T-helper 1 cell treated with Interleukin-12 subunit alpha and Interleukin-12 subunit beta and Interleukin-4 antibody, amounts not matched to agents 30 μg/mL and 1 μg/mL, for 36 hours (primary cell): Measurements from ENCODE around the gene APBA2.

ENCODE experiments used
- H3K27ac Mint-ChIP-seq: one replicate; pipeline ENCODE4 v1.8.0; 2021; ENCODE audit warnings: mild to moderate bottlenecking, mixed read lengths
- H3K27me3 Mint-ChIP-seq: one replicate; pipeline ENCODE4 v1.8.0; 2021; ENCODE audit warnings: low read depth, mixed read lengths
- H3K36me3 Mint-ChIP-seq: one replicate; pipeline ENCODE4 v1.8.0; 2021; ENCODE audit warnings: low read depth, mixed read lengths
- H3K4me1 Mint-ChIP-seq: one replicate; pipeline ENCODE4 v1.8.0; 2021; ENCODE audit warnings: low read depth, mixed read lengths
- H3K4me3 Mint-ChIP-seq: one replicate; pipeline ENCODE4 v1.8.0; 2021; ENCODE audit warnings: mild to moderate bottlenecking, moderate library complexity, mixed read lengths
- H3K9me3 Mint-ChIP-seq: one replicate; pipeline ENCODE4 v1.8.0; 2021; ENCODE audit warnings: mixed read lengths

Gene APBA2

GRCh38 chr15:29135702-29136646 lies 250.2 kb downstream of the APBA2 start:
- Mint-ChIP-seq H3K9me3 (no peaks in the 10 kb centered on the region), H3K27me3 (peaks cover 13% of the 10 kb centered on the region), H3K4me1 (peaks cover 3% of the 10 kb centered on the region), H3K27ac (no peak overlapping the region), H3K4me3 (no peak overlapping the region), H3K36me3 (no peaks in the 10 kb centered on the region)

- Mint-ChIP-seq H3K9me3 (no peaks in the 10 kb centered on the region), H3K36me3 (no peaks in the 10 kb centered on the region), H3K4me3 (no peak overlapping the region), H3K4me1 (peaks cover 3% of the 10 kb centered on the region), H3K27me3 (peaks cover 13% of the 10 kb centered on the region), H3K27ac (no peak overlapping the region)
Measured at GRCh38 chr15:29138260-29138659, 252.5 kb downstream of the APBA2 start.

GRCh38 chr15:29139072-29139471 lies 253.3 kb downstream of the APBA2 start:
- H3K27ac Mint-ChIP-seq, result no peak overlapping the region
- H3K27me3 Mint-ChIP-seq, result peaks cover 13% of the 10 kb centered on the region
- no peaks in the 10 kb centered on the region for H3K9me3 Mint-ChIP-seq

GRCh38 chr15:29139540-29140459 lies 254.0 kb downstream of the APBA2 start:
- H3K36me3 Mint-ChIP-seq, result no peaks in the 10 kb centered on the region
- H3K4me3 Mint-ChIP-seq, result no peak overlapping the region
- no peaks in the 10 kb centered on the region for H3K9me3 Mint-ChIP-seq
- peaks cover 3% of the 10 kb centered on the region for H3K4me1 Mint-ChIP-seq
- peaks cover 13% of the 10 kb centered on the region for H3K27me3 Mint-ChIP-seq
- no peak overlapping the region for H3K27ac Mint-ChIP-seq

More at GRCh38 chr15:29139072-29139471, 253.3 kb downstream of the APBA2 start:
- no peak overlapping the region for H3K4me3 Mint-ChIP-seq
- H3K4me1 Mint-ChIP-seq, result peaks cover 3% of the 10 kb centered on the region
- no peaks in the 10 kb centered on the region for H3K36me3 Mint-ChIP-seq

GRCh38 chr15:29140475-29141307 lies 254.9 kb downstream of the APBA2 start:
- Mint-ChIP-seq H3K36me3 (no peaks in the 10 kb centered on the region), H3K27me3 (peaks cover 13% of the 10 kb centered on the region), H3K9me3 (no peaks in the 10 kb centered on the region), H3K4me3 (no peak overlapping the region), H3K27ac (no peak overlapping the region), H3K4me1 (peaks cover 3% of the 10 kb centered on the region)

- Mint-ChIP-seq H3K36me3 (no peaks in the 10 kb centered on the region), H3K27ac (no peak overlapping the region), H3K27me3 (peaks cover 13% of the 10 kb centered on the region), H3K9me3 (no peaks in the 10 kb centered on the region), H3K4me3 (no peak overlapping the region), H3K4me1 (peaks cover 3% of the 10 kb centered on the region)
Measured at GRCh38 chr15:29141308-29142128, 255.7 kb downstream of the APBA2 start.

GRCh38 chr15:29142129-29142747 lies 256.5 kb downstream of the APBA2 start:
- H3K9me3 Mint-ChIP-seq, result no peaks in the 10 kb centered on the region
- H3K27me3 Mint-ChIP-seq, result peaks cover 13% of the 10 kb centered on the region

GRCh38 chr15:29143293-29143692 lies 257.5 kb downstream of the APBA2 start:
- Mint-ChIP-seq H3K4me1 (peaks cover 3% of the 10 kb centered on the region), H3K27me3 (peaks cover 13% of the 10 kb centered on the region), H3K9me3 (no peaks in the 10 kb centered on the region), H3K27ac (no peak overlapping the region), H3K4me3 (no peak overlapping the region), H3K36me3 (no peaks in the 10 kb centered on the region)

More at GRCh38 chr15:29142129-29142747, 256.5 kb downstream of the APBA2 start:
- Mint-ChIP-seq H3K4me1 (peaks cover 3% of the 10 kb centered on the region), H3K27ac (no peak overlapping the region), H3K36me3 (no peaks in the 10 kb centered on the region), H3K4me3 (no peak overlapping the region)

GRCh38 chr15:29143909-29144635 lies 258.3 kb downstream of the APBA2 start:
- H3K27ac Mint-ChIP-seq, result no peak overlapping the region
- no peak overlapping the region for H3K4me3 Mint-ChIP-seq
- H3K36me3 Mint-ChIP-seq, result no peaks in the 10 kb centered on the region
- H3K4me1 Mint-ChIP-seq, result peaks cover 3% of the 10 kb centered on the region
- no peaks in the 10 kb centered on the region for H3K9me3 Mint-ChIP-seq
- peaks cover 13% of the 10 kb centered on the region for H3K27me3 Mint-ChIP-seq

GRCh38 chr15:29149738-29150075 lies 263.9 kb downstream of the APBA2 start:
- H3K9me3 Mint-ChIP-seq, result no peaks in the 10 kb centered on the region
- H3K4me1 Mint-ChIP-seq, result no peaks in the 10 kb centered on the region
- H3K36me3 Mint-ChIP-seq, result no peaks in the 10 kb centered on the region
- no peak overlapping the region for H3K4me3 Mint-ChIP-seq
- H3K27ac Mint-ChIP-seq, result no peak overlapping the region
- H3K27me3 Mint-ChIP-seq, result no peaks in the 10 kb centered on the region

- H3K36me3 Mint-ChIP-seq, result no peaks in the 10 kb centered on the region
- no peak overlapping the region for H3K4me3 Mint-ChIP-seq
- H3K9me3 Mint-ChIP-seq, result no peaks in the 10 kb centered on the region
- H3K4me1 Mint-ChIP-seq, result no peaks in the 10 kb centered on the region
- no peak overlapping the region for H3K27ac Mint-ChIP-seq
- no peaks in the 10 kb centered on the region for H3K27me3 Mint-ChIP-seq
Measured at GRCh38 chr15:29150515-29151483, 265.0 kb downstream of the APBA2 start.

- Mint-ChIP-seq H3K27me3 (peaks cover 2% of the 10 kb centered on the region), H3K36me3 (no peaks in the 10 kb centered on the region), H3K4me1 (no peaks in the 10 kb centered on the region), H3K4me3 (no peak overlapping the region), H3K27ac (no peak overlapping the region), H3K9me3 (no peaks in the 10 kb centered on the region)
Measured at GRCh38 chr15:29151484-29151857, 265.7 kb downstream of the APBA2 start.
